ENCODE measurements around the gene ITGB4. TPM values are rescaled to one million over a fixed set of nuclear protein-coding genes. Genes with fewer than 3 reads are reported as not detected.

The ITGB4 gene
- total and polyA plus RNA-seq, 2 of the 13 experiments (the other 11 are each of a cell fraction or from before 2014, with no cell fraction given), result 6.9 to 14.5 TPM

- TF ChIP-seq ZNF318 (CRISPR knock-in tag; IDR thresholded peaks at IDR 0.05) (peak; percentile 71; the same call in 1 of the 2 replicates), RFXAP (CRISPR knock-in tag; IDR thresholded peaks at IDR 0.05; ENCODE audit: borderline replicate concordance) (no peak; the same call in 1 of the 2 replicates), ZNF598 (CRISPR knock-in tag; IDR thresholded peaks at IDR 0.05; ENCODE audit: borderline replicate concordance) (peak; percentile 55; the same call in 1 of the 2 replicates), ZNF800 (CRISPR knock-in tag; IDR thresholded peaks at IDR 0.05) (no peak), CC2D1A (CRISPR knock-in tag; IDR thresholded peaks at IDR 0.05) (no peak), MAFK (conservative IDR thresholded peaks at IDR 0.05 in 1 of 2, IDR thresholded peaks at IDR 0.05 in 1 of 2; ENCODE audit: low read length in 2 of 2) (no peak), MXI1 (IDR thresholded peaks at IDR 0.05; ENCODE audit: borderline replicate concordance, low read depth, low read length) (peak; percentile 9; the same call in 1 of the 3 replicates), DMAP1 (CRISPR knock-in tag; IDR thresholded peaks at IDR 0.05) (peak; percentile 73; the same call in 1 of the 2 replicates), ZNF281 (CRISPR knock-in tag; IDR thresholded peaks at IDR 0.05; ENCODE audit: borderline replicate concordance) (peak; percentile 81), MTF2 (CRISPR knock-in tag; IDR thresholded peaks at IDR 0.05; ENCODE audit: borderline replicate concordance) (no peak), PLRG1 (conservative IDR thresholded peaks at IDR 0.05) (no peak), BATF2 (CRISPR knock-in tag; IDR thresholded peaks at IDR 0.05) (0 out of 2 replicates have a peak, but pooled peaks have one; percentile 79)
Observed at GRCh38 chr17:75754378-75755204, 33.3 kb downstream of the ITGB4 start (continued).
